Peyer's patch (tissue), 4 donors: ENCODE measurements around the gene PLD1.

ENCODE experiments used
- POLR2A ChIP-seq, 2 donors: fragments of 450-650 bp; IDR thresholded peaks; one replicate each; pipeline ENCODE4 v1.5.1; 2017; ENCODE audit warnings: antibody characterized with exemption in 2 of 2, mild to moderate bottlenecking in 2 of 2, moderate library complexity in 2 of 2
- TF ChIP-seq, protein P1 (sequence below), 6 experiments: fragments of 450-650 bp in 4 of 6; fragments of 200-600 bp in 2 of 6; sonication (generic) in 1 of 6; IDR thresholded peaks; one replicate each; pipeline ENCODE4 v1.5.1; 2017 to 2019; ENCODE audit warnings: antibody characterized with exemption in 6 of 6, mild to moderate bottlenecking in 3 of 6, moderate library complexity in 1 of 6

DNA sequence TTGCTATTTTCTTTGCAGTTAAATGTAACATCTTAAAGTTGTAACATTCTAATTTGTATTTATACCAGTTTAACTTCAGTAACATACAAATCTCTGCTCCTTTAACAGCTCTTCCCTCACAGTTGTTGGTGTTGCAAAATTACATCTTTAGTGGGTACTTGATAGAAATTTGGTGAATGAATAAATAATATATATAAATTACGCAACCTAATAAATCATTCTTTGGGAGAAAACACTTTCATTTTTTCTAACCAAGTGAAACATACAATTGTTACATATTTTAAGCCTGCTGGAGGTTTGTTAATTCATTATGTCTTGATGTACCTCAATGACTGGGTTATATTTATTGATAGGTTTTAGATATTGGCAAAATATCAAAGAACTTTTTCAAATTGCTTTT, 118.8 kb downstream of the PLD1 start:
- TF ChIP-seq, protein P1, sequence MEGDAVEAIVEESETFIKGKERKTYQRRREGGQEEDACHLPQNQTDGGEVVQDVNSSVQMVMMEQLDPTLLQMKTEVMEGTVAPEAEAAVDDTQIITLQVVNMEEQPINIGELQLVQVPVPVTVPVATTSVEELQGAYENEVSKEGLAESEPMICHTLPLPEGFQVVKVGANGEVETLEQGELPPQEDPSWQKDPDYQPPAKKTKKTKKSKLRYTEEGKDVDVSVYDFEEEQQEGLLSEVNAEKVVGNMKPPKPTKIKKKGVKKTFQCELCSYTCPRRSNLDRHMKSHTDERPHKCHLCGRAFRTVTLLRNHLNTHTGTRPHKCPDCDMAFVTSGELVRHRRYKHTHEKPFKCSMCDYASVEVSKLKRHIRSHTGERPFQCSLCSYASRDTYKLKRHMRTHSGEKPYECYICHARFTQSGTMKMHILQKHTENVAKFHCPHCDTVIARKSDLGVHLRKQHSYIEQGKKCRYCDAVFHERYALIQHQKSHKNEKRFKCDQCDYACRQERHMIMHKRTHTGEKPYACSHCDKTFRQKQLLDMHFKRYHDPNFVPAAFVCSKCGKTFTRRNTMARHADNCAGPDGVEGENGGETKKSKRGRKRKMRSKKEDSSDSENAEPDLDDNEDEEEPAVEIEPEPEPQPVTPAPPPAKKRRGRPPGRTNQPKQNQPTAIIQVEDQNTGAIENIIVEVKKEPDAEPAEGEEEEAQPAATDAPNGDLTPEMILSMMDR (IDR thresholded peaks at IDR 0.05), result no peak
- TF ChIP-seq POLR2A (IDR thresholded peaks at IDR 0.05), result no peak
